ENCODE data around the gene GRPEL1. TPM values are rescaled to one million over a fixed set of nuclear protein-coding genes. Genes with fewer than 3 reads are reported as not detected.

The GRPEL1 gene
- total RNA-seq, 1 donor from 2014 or later: 31.4 TPM

DNA sequence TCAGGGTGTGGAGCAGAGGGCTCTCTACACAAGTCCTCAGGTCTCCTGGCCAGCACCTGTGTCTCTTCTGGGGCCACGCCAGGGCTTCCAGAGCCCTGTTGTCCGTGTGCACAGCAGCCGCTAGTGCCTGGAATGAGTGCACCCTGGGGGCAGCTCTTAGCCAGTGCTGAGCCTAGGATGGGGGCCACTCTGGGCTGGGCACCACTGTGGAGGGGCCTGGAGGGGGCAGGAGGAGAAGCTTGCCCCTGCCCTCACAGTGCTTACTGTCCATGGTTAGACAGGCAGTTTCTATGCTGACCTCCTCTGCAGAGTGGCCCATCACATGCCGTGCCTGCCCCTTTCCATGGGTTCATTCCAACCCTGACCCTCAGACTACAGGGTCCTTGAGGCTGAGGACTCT, 42.7 kb upstream of the GRPEL1 start:
- Mint-ChIP-seq H3K9me3 (no peaks in the 10 kb centered on the region), H3K36me3 (no peaks in the 10 kb centered on the region), H3K27ac (no peak overlapping the region), H3K4me1 (ENCODE audit: unreplicated experiment) (peaks cover 2% of the 10 kb centered on the region), H3K4me3 (no peak overlapping the region), H3K27me3 (peaks cover 7% of the 10 kb centered on the region)
- TF ChIP-seq, protein P1, sequence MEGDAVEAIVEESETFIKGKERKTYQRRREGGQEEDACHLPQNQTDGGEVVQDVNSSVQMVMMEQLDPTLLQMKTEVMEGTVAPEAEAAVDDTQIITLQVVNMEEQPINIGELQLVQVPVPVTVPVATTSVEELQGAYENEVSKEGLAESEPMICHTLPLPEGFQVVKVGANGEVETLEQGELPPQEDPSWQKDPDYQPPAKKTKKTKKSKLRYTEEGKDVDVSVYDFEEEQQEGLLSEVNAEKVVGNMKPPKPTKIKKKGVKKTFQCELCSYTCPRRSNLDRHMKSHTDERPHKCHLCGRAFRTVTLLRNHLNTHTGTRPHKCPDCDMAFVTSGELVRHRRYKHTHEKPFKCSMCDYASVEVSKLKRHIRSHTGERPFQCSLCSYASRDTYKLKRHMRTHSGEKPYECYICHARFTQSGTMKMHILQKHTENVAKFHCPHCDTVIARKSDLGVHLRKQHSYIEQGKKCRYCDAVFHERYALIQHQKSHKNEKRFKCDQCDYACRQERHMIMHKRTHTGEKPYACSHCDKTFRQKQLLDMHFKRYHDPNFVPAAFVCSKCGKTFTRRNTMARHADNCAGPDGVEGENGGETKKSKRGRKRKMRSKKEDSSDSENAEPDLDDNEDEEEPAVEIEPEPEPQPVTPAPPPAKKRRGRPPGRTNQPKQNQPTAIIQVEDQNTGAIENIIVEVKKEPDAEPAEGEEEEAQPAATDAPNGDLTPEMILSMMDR (conservative IDR thresholded peaks at IDR 0.05): no peak
- no peak for DNase-seq (ENCODE audit: extremely low spot score, unreplicated experiment)

DNA sequence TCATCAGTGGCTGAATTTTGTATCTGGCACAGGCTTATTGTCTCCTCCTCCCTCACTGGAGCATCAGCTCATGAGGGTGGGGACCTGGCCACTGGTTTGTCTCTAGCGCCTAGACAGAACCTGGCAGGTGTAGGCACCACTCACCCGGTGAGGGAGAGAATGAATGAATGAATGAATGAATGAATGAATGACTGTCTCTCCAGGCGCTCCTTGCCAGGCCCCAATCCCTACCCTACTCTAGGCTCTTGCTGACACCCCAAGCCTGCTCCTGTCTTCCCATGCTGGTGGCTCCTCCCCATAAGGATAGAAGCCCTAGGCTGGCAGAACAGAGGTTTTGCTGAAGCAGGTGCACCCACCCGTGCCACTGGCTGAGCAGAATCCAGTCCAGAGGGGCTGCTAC, 41.3 kb upstream of the GRPEL1 start:
- Mint-ChIP-seq H3K9me3 (no peaks in the 10 kb centered on the region), H3K4me1 (ENCODE audit: unreplicated experiment) (peaks cover 5% of the 10 kb centered on the region), H3K27me3 (peaks cover 7% of the 10 kb centered on the region), H3K4me3 (no peak overlapping the region), H3K36me3 (no peaks in the 10 kb centered on the region), H3K27ac (no peak overlapping the region)
- TF ChIP-seq, protein P1 (conservative IDR thresholded peaks at IDR 0.05): no peak
- no peak for DNase-seq (ENCODE audit: extremely low spot score, unreplicated experiment)

DNA sequence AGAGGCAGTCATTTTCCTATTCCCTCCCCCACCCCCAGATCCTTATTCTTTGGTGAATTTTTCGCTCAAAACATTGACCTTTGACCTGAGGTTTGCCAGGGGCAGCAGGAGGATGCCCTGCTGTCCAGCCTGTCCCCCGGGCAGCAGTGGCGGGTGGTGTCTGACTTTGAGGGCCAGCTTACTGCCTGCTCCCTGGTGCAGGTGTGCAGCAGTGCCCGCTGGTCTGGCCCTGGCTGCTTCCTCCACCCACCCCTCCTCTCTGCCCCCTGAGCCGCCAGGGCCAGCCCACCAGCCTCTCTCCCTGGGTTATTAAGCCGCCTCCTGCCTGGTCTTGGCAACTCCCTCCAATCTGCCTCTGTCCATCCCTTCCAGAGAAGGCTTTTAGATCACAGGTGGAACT, 40.8 kb upstream of the GRPEL1 start:
- no peaks in the 10 kb centered on the region for H3K36me3 Mint-ChIP-seq
- H3K27me3 Mint-ChIP-seq: peaks cover 7% of the 10 kb centered on the region
- no peaks in the 10 kb centered on the region for H3K9me3 Mint-ChIP-seq
- peaks cover 6% of the 10 kb centered on the region for H3K4me1 Mint-ChIP-seq (ENCODE audit: unreplicated experiment)
- no peak overlapping the region for H3K4me3 Mint-ChIP-seq
- TF ChIP-seq, protein P1 (conservative IDR thresholded peaks at IDR 0.05): no peak
- H3K27ac Mint-ChIP-seq: no peak overlapping the region
- no peak for DNase-seq (ENCODE audit: extremely low spot score, unreplicated experiment)

DNA sequence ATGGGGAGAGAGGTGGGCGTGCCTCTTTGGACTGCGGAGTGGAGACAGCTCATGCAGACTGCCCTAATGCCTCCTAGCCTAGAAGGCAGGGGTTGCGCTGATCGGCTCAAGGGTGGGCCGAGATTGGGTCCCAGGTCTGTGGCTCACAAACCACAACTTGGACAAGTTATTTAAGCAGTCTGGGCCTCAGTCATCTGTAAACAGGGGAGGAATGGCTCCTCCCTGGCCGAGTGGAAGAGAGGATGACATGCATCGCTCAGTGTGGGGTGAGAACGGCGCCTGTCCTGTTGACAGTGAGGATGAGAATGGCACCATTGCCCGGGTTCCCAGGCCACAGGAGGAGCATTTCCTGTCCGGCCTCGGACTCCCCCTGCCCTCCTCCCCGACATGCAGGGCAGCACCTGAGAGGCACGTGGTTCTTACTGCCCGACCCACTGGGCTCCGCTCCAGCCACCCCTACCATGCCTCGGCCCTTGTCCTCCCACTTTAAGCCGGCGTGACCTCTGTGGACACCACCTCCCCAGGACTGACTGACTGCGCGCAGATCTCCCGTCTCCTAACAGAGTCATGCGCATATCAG, 40.3 kb upstream of the GRPEL1 start:
- TF ChIP-seq, protein P1 (conservative IDR thresholded peaks at IDR 0.05): no peak
- Mint-ChIP-seq H3K9me3 (no peaks in the 10 kb centered on the region), H3K36me3 (no peaks in the 10 kb centered on the region), H3K27ac (no peak overlapping the region), H3K4me1 (ENCODE audit: unreplicated experiment) (peaks cover 9% of the 10 kb centered on the region), H3K27me3 (peaks cover 7% of the 10 kb centered on the region), H3K4me3 (no peak overlapping the region)
- no peak for DNase-seq (ENCODE audit: extremely low spot score, unreplicated experiment)

DNA sequence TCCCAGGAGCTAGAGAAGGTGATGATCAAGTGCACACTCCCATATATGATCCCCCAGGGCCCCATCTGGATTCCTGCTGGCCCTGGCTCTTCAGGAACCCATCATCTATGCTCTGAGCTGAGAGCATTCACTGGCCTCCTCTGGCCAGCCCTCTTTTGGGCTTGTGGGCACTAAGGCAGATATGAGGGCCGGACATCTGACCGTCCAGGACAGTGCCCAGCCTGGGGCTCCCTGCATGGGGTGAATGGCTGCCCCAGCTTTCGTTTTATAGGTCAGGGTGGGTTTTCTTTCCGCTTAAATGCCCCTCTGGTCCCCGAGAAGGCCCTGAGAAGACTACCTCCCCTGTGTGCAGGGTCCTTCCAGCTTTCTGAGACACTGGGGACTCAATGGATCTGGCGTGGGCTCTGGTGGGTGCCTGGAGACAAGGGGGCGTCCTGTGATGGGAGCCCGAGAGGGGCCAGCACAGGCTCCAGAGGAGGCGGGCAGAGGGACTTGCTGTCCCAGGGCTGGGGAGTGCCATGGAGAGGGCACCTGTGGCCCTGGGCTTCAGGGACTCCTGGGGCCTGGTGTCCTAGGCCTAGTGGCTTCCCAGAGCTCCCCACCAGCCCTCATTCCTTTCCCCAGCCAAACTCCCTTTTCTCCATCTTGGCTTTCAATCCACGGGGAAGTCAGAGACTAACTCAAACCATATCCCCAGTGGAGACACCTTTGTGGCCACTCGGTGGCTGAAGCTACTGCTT, 39.5 kb upstream of the GRPEL1 start:
- no peak overlapping the region for H3K4me3 Mint-ChIP-seq
- H3K9me3 Mint-ChIP-seq: no peaks in the 10 kb centered on the region
- DNase-seq (ENCODE audit: extremely low spot score, unreplicated experiment): no peak
- H3K4me1 Mint-ChIP-seq (ENCODE audit: unreplicated experiment): peaks cover 9% of the 10 kb centered on the region
- H3K27me3 Mint-ChIP-seq: peaks cover 7% of the 10 kb centered on the region
- no peaks in the 10 kb centered on the region for H3K36me3 Mint-ChIP-seq
- no peak overlapping the region for H3K27ac Mint-ChIP-seq
- TF ChIP-seq, protein P1 (conservative IDR thresholded peaks at IDR 0.05): no peak
